SU-DHL-6 (cell line): ENCODE measurements around the gene VSTM2B.

Experiments
- EZH2phosphoT487 ChIP-seq: fragments of 200-600 bp; sonication (generic), shearing (Covaris generic); conservative IDR thresholded peaks from 2 replicates; pipeline ENCODE4 v1.6.1; 2018; ENCODE audit warnings: mild to moderate bottlenecking, antibody characterized with exemption, low read length, moderate library complexity, mixed read lengths
- TF ChIP-seq, protein P1 (sequence below): fragments of 200-600 bp; sonication (generic); IDR thresholded peaks from one replicate; pipeline ENCODE4 v1.5.1; 2017; ENCODE audit warnings: antibody characterized with exemption, mild to moderate bottlenecking, low read length, moderate library complexity; ENCODE audit not compliant: insufficient read depth, poor library complexity, severe bottlenecking

DNA sequence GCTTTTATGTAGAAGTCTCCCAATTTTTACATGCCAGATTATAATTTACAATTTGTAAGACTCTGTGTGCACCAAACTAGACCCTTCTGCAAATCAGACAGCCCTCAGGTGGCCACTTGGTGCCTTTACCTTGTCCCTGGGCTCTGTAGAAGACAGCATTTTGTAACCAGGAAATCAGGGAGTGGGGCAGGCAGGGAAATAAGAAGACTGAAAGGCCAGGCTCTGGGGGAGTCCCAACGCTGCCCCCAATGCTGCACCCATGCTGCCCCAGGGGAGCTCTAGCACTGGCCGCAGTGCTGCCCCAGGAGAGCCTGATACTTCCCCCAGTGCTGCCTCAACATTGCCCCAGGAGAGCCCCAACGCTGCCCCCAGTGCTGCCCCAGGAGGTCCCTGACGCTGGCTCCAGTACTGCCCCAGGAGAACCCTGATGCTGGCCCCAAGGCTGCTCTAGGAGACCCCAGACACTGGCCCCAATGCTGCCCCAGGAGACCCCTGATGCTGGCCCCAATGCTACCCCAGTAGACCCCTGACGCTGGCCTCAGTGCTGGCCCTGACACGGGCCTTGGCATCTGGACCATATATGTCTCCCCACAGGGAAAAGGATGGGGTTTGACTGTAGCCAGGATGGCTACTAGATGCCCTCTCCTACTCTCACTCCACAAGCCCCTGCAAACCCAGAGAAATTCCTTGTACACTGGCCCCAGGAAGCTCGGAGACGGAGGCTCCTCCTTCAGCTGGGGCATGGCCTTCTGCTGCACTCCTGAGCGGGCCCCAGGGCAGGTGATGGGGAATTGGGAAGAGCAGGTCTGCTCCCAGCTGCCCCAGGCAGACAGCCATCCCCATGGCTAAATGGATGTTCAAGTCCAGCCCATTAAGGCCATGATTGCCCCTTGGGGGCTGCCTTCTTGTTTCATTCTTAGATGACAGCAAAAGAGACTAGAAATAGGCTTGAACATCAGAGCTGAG is 23.6 kb downstream of the VSTM2B start:
- TF ChIP-seq, protein P1, sequence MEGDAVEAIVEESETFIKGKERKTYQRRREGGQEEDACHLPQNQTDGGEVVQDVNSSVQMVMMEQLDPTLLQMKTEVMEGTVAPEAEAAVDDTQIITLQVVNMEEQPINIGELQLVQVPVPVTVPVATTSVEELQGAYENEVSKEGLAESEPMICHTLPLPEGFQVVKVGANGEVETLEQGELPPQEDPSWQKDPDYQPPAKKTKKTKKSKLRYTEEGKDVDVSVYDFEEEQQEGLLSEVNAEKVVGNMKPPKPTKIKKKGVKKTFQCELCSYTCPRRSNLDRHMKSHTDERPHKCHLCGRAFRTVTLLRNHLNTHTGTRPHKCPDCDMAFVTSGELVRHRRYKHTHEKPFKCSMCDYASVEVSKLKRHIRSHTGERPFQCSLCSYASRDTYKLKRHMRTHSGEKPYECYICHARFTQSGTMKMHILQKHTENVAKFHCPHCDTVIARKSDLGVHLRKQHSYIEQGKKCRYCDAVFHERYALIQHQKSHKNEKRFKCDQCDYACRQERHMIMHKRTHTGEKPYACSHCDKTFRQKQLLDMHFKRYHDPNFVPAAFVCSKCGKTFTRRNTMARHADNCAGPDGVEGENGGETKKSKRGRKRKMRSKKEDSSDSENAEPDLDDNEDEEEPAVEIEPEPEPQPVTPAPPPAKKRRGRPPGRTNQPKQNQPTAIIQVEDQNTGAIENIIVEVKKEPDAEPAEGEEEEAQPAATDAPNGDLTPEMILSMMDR, result no peak
- no peak for TF ChIP-seq EZH2phosphoT487
